Type B pancreatic cell (in vitro differentiated cells): ENCODE data around the gene IRX5. TPM values are rescaled to one million over a fixed set of nuclear protein-coding genes. Genes with fewer than 3 reads are reported as not detected.

Source experiments
- DNase-seq: peaks from one replicate; pipeline ENCODE4 v3.0.0; 2021; ENCODE audit warnings: mixed read lengths; ENCODE audit not compliant: unreplicated experiment; ENCODE audit errors: extremely low spot score
- H3K27ac Mint-ChIP-seq: 2 replicates; pipeline ENCODE4 v1.8.0; 2021; ENCODE audit warnings: mild to moderate bottlenecking, mixed read lengths
- H3K27me3 Mint-ChIP-seq: 2 replicates; pipeline ENCODE4 v1.8.0; 2021; ENCODE audit warnings: mixed read lengths
- H3K36me3 Mint-ChIP-seq: 2 replicates; pipeline ENCODE4 v1.8.0; 2021; ENCODE audit warnings: mixed read lengths
- H3K4me1 Mint-ChIP-seq: one replicate; pipeline ENCODE4 v1.8.0; 2021; ENCODE audit warnings: mixed read lengths; ENCODE audit not compliant: unreplicated experiment
- H3K4me3 Mint-ChIP-seq: 2 replicates; pipeline ENCODE4 v1.8.0; 2021; ENCODE audit warnings: mild to moderate bottlenecking, mixed read lengths
- H3K9me3 Mint-ChIP-seq: 2 replicates; pipeline ENCODE4 v1.8.0; 2021; ENCODE audit warnings: mixed read lengths
- total RNA-seq: library from RNA; stranded (reverse); gene quantifications from 2 replicates; pipeline ENCODE4 v1.2.1, GENCODE V29; 2021; ENCODE audit warnings: low replicate concordance
- TF ChIP-seq, protein P1 (sequence below): fragments of 200-600 bp; sonication (generic); conservative IDR thresholded peaks from 2 replicates; pipeline ENCODE4 v1.5.0; 2021; ENCODE audit warnings: antibody characterized with exemption, mild to moderate bottlenecking

The IRX5 gene
- total RNA-seq, 1 donor from 2014 or later, result 21.5 TPM

GRCh38 chr16:54939029-54939346 lies 8.3 kb downstream of the IRX5 start:
- H3K36me3 Mint-ChIP-seq, result peaks cover 36% of the 10 kb centered on the region
- H3K4me3 Mint-ChIP-seq, result peak overlapping the region; percentile 92
- peak overlapping the region; percentile 74 for H3K27ac Mint-ChIP-seq
- H3K9me3 Mint-ChIP-seq, result no peaks in the 10 kb centered on the region
- TF ChIP-seq, protein P1, sequence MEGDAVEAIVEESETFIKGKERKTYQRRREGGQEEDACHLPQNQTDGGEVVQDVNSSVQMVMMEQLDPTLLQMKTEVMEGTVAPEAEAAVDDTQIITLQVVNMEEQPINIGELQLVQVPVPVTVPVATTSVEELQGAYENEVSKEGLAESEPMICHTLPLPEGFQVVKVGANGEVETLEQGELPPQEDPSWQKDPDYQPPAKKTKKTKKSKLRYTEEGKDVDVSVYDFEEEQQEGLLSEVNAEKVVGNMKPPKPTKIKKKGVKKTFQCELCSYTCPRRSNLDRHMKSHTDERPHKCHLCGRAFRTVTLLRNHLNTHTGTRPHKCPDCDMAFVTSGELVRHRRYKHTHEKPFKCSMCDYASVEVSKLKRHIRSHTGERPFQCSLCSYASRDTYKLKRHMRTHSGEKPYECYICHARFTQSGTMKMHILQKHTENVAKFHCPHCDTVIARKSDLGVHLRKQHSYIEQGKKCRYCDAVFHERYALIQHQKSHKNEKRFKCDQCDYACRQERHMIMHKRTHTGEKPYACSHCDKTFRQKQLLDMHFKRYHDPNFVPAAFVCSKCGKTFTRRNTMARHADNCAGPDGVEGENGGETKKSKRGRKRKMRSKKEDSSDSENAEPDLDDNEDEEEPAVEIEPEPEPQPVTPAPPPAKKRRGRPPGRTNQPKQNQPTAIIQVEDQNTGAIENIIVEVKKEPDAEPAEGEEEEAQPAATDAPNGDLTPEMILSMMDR, result no peak
- H3K27me3 Mint-ChIP-seq, result peaks cover 91% of the 10 kb centered on the region
- no peak for DNase-seq
- H3K4me1 Mint-ChIP-seq, result peaks cover 47% of the 10 kb centered on the region

DNA sequence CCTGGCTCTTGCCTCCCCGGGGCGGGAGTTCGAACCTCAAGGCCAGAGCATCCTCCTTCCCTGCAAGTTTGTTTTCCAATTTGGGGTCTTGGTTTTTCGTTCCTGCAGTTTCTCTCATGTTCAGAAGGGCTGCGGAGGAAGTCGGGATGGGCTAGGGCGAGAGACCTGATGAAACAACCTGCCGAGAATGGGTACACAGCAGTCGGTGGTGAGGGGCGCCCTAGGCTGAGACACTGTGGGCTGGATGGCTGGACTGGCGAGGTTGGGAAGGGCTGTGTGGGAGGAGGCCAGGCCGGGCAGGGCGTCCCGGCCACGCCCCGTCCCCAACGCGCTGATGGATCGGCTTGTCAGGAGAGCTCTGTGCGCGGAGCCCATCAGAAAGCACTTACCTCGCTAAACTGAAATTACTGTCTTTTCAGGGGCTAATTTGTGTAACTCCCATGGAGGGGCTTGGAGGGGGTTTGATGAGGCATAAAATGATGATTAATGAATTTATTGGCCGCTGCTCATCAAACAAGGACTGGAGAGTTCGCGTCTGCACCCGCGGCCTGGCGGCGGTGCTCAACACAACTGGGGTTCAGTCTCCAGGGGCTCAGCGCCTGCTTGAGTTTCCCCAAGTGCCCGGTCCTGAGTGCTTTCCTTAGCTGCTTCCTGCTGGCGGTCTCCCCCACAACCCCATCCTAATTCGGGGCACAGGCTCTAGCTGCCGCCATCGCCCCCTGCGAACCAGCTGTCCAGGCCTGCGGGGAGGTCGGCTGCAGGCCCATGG lies 9.0 kb downstream of the IRX5 start:
- peak overlapping the region; percentile 92 for H3K4me3 Mint-ChIP-seq
- no peaks in the 10 kb centered on the region for H3K9me3 Mint-ChIP-seq
- TF ChIP-seq, protein P1, result no peak
- H3K27me3 Mint-ChIP-seq, result peaks cover 92% of the 10 kb centered on the region
- no peak for DNase-seq
- H3K4me1 Mint-ChIP-seq, result peaks cover 43% of the 10 kb centered on the region
- peak overlapping the region; percentile 74 for H3K27ac Mint-ChIP-seq
- peaks cover 31% of the 10 kb centered on the region for H3K36me3 Mint-ChIP-seq

DNA sequence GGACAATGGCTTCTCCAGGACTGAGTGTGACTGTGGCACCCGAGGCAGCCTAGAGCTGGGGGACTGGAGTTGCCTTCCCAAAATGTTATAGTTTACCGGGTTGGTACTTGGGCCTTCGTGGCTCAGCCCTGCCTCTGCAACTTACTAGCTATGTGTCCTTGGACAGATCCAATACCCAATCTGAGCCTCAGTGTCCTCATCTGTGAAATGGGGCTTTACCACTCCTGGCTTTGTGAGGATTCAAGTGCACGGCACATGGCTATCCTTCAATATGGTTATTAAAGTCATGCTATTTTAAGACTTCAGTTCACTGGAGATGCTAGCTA lies 9.6 kb downstream of the IRX5 start:
- H3K27ac Mint-ChIP-seq, result no peak overlapping the region
- peaks cover 26% of the 10 kb centered on the region for H3K36me3 Mint-ChIP-seq
- TF ChIP-seq, protein P1, result no peak
- DNase-seq, result no peak
- peaks cover 43% of the 10 kb centered on the region for H3K4me1 Mint-ChIP-seq
- H3K27me3 Mint-ChIP-seq, result peaks cover 89% of the 10 kb centered on the region
- H3K9me3 Mint-ChIP-seq, result no peaks in the 10 kb centered on the region
- no peak overlapping the region for H3K4me3 Mint-ChIP-seq

DNA sequence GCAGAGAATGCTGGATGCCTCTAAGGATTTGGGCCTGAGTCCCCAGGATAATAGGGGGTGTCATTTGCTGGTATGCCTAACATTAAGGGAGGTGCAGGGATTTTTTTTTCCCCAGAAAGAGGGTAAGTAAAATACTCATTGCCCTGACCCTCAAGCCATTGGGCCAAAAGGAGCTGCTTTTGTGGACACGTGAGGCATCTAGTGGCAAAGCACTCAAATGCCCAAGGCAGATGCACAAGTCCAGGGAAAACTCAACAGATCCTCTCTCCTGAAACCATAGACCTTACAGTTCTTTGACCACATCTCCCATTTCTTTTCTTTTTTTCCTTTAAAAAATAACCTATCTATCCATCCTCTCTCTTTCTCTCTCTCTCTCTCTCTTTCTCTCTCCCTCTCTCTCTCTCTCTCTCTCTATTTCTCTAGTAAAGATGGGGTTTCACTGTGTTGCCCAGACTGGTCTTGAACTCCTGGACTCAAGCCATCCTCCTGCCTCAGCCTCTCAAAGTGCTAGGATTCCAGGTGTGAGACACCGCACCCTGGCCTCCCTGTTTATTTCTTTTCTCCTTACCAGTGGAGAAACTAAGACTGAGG lies 11.8 kb downstream of the IRX5 start:
- no peak for DNase-seq
- Mint-ChIP-seq H3K27ac (no peak overlapping the region), H3K4me1 (peaks cover 38% of the 10 kb centered on the region), H3K27me3 (peaks cover 80% of the 10 kb centered on the region), H3K4me3 (no peak overlapping the region), H3K36me3 (peaks cover 31% of the 10 kb centered on the region), H3K9me3 (no peaks in the 10 kb centered on the region)
- TF ChIP-seq, protein P1, result no peak

DNA sequence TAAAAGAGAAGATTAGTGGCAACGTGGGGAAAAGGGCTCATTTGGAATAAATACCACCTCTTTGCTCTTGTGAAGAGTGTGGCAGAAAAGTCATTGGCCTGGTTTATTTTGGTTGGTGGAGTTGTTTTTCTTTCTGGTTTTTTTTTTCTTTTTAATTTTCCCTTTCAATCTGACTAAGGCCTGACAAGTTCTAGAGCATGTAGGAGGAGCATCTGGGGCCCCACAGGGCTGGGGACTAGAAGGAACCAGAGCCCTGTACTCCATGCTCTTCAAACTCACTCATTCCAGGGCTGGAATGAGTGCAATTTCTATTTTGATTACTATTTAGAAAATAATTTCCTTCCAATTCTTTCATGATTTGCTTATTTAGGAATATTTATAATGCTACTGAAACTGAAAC lies 13.3 kb downstream of the IRX5 start:
- TF ChIP-seq, protein P1, result no peak
- H3K36me3 Mint-ChIP-seq, result peaks cover 30% of the 10 kb centered on the region
- peaks cover 33% of the 10 kb centered on the region for H3K4me1 Mint-ChIP-seq
- H3K27me3 Mint-ChIP-seq, result peaks cover 80% of the 10 kb centered on the region
- H3K4me3 Mint-ChIP-seq, result no peak overlapping the region
- H3K9me3 Mint-ChIP-seq, result peaks cover 2% of the 10 kb centered on the region
- no peak for DNase-seq
- no peak overlapping the region for H3K27ac Mint-ChIP-seq
